Measurements from ENCODE around the gene DCP1A.
"Not testable (repeated sequence)": the region's sequence is repeated elsewhere in the genome, so short reads cannot be mapped to it uniquely, and the experiment has no call there.

The DCP1A gene

GRCh38 chr3:53264718-53265117, 82.6 kb downstream of the DCP1A start:
- no peak for DNase-seq (ENCODE audit: low spot score)

GRCh38 chr3:53263907-53264306, 83.4 kb downstream of the DCP1A start:
- DNase-seq (ENCODE audit: low spot score) = no peak

GRCh38 chr3:53261712-53262111, 85.6 kb downstream of the DCP1A start:
- no peak for DNase-seq (ENCODE audit: low spot score)

GRCh38 chr3:53260286-53260785, 87.0 kb downstream of the DCP1A start:
- no peak for DNase-seq (ENCODE audit: low spot score)

- no peak for DNase-seq (ENCODE audit: low spot score)
Observed at GRCh38 chr3:53259427-53260259, 87.7 kb downstream of the DCP1A start.

GRCh38 chr3:53258600-53259426, 88.5 kb downstream of the DCP1A start:
- DNase-seq (ENCODE audit: low spot score) = no peak

GRCh38 chr3:53257465-53257864, 89.9 kb downstream of the DCP1A start:
- no peak for DNase-seq (ENCODE audit: low spot score)

- DNase-seq (ENCODE audit: low spot score) = no peak
Observed at GRCh38 chr3:53256704-53257055, 90.7 kb downstream of the DCP1A start.

- peak; percentile 99 for DNase-seq (ENCODE audit: low spot score)
Observed at GRCh38 chr3:53255775-53256703, 91.3 kb downstream of the DCP1A start, which contains the start of gene TKT. Gene TKT, minus strand, starts transcription at chr3:53256022. Its CDS starts 80 bp downstream, at chr3:53255942.

- DNase-seq (ENCODE audit: low spot score) = peak; percentile 70
Observed at GRCh38 chr3:53255423-53255774, 91.9 kb downstream of the DCP1A start.

GRCh38 chr3:53254509-53255422, 92.6 kb downstream of the DCP1A start:
- peak; percentile 81 for DNase-seq (ENCODE audit: low spot score)

GRCh38 chr3:53253707-53254508, 93.4 kb downstream of the DCP1A start:
- peak; percentile 41 for DNase-seq (ENCODE audit: low spot score)

- DNase-seq (ENCODE audit: low spot score) = not testable (repeated sequence)
Observed at GRCh38 chr3:53252947-53253322, 94.4 kb downstream of the DCP1A start.

GRCh38 chr3:53252096-53252946, 95.0 kb downstream of the DCP1A start:
- DNase-seq (ENCODE audit: low spot score) = no peak

GRCh38 chr3:53250881-53251605, 96.3 kb downstream of the DCP1A start:
- peak; percentile 5 for DNase-seq (ENCODE audit: low spot score)

- DNase-seq (ENCODE audit: low spot score) = no peak
Observed at GRCh38 chr3:53250453-53250852, 96.9 kb downstream of the DCP1A start.

GRCh38 chr3:53248161-53248560, 99.2 kb downstream of the DCP1A start:
- no peak for DNase-seq (ENCODE audit: low spot score)

GRCh38 chr3:53247619-53248018, 99.7 kb downstream of the DCP1A start:
- DNase-seq (ENCODE audit: low spot score) = no peak

Data from D341Med (cell line).